IPS DF 6.9 (cell line): ENCODE data around the gene SCAF4.

Source experiments
- DNase-seq: peaks from one replicate; pipeline ENCODE4 v3.0.0-alpha.2; 2013; ENCODE audit warnings: low read depth, low spot score
- H3K27ac ChIP-seq: one replicate; pipeline ENCODE4 v1.5.1; 2013; ENCODE audit warnings: low read length, control low read depth
- H3K27me3 ChIP-seq: 2 replicates; pipeline ENCODE4 v1.6.1; 2013; ENCODE audit warnings: mild to moderate bottlenecking, low read length; ENCODE audit not compliant: control insufficient read depth, insufficient read depth
- H3K36me3 ChIP-seq: 2 replicates; pipeline ENCODE4 v1.6.1; 2013; ENCODE audit warnings: low read length; ENCODE audit not compliant: control insufficient read depth, insufficient read depth
- H3K4me1 ChIP-seq: 2 replicates; pipeline ENCODE4 v1.6.1; 2013; ENCODE audit warnings: low read length; ENCODE audit not compliant: control insufficient read depth, insufficient read depth
- H3K4me3 ChIP-seq: 2 replicates; pipeline ENCODE4 v1.5.1; 2013; ENCODE audit warnings: mild to moderate bottlenecking, low read length
- H3K9me3 ChIP-seq: 2 replicates; pipeline ENCODE4 v1.6.1; 2013; ENCODE audit warnings: low read length, inconsistent platforms; ENCODE audit not compliant: control insufficient read depth, insufficient read depth
- WGBS: extraction: QIAGEN DNeasy Blood & Tissue Kit; methylation state at CpG from one replicate; pipeline ENCODE4 v1.1.7; 2013; ENCODE audit warnings: mixed read lengths, missing lambda C conversion rate; ENCODE audit not compliant: insufficient read length, insufficient coverage; 5-methylcytosine and 5-hydroxymethylcytosine counted together

Gene SCAF4, protein sequence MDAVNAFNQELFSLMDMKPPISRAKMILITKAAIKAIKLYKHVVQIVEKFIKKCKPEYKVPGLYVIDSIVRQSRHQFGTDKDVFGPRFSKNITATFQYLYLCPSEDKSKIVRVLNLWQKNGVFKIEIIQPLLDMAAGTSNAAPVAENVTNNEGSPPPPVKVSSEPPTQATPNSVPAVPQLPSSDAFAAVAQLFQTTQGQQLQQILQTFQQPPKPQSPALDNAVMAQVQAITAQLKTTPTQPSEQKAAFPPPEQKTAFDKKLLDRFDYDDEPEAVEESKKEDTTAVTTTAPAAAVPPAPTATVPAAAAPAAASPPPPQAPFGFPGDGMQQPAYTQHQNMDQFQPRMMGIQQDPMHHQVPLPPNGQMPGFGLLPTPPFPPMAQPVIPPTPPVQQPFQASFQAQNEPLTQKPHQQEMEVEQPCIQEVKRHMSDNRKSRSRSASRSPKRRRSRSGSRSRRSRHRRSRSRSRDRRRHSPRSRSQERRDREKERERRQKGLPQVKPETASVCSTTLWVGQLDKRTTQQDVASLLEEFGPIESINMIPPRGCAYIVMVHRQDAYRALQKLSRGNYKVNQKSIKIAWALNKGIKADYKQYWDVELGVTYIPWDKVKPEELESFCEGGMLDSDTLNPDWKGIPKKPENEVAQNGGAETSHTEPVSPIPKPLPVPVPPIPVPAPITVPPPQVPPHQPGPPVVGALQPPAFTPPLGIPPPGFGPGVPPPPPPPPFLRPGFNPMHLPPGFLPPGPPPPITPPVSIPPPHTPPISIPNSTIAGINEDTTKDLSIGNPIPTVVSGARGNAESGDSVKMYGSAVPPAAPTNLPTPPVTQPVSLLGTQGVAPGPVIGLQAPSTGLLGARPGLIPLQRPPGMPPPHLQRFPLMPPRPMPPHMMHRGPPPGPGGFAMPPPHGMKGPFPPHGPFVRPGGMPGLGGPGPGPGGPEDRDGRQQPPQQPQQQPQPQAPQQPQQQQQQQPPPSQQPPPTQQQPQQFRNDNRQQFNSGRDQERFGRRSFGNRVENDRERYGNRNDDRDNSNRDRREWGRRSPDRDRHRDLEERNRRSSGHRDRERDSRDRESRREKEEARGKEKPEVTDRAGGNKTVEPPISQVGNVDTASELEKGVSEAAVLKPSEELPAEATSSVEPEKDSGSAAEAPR

DNA sequence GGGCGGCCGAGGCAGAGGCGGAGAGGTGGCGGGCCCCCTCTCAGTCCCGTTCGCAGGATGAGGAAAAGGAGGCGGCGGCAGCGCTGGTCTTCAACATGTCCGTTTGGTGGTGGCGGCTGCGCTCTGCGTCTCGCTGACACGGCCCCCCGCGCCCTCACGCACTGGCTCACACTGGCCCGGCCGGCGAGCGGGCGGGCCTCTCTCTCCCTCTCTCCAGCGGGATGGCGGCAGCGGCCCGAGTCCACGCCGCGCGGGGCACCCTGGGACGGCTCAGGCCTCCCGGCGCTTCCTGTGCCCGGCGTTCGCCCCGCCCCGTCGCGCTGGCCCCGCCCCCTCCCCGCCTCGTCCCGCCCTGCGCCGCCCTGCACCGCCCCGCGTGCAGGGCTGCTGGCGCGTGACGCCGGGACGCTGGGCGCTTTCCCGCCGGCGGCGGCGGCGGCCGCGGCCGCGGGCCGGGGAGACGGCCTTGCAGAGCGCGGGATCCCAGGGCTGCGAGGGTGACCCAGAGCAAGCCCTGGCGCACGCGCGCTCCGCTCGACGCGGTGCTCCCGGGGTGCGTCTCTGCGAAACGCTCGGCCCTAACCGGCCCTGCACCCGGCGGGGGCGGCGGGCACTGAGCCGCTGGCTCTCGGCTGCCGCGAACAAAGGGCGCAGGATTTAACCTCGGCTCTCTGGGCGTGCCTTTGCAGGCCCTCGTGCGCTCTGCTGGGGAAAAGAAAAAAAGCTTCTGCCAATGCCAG lies at the start of gene SCAF4:
SCAF4 (minus strand) TSS at position 262 of the 740 bp plus-strand sequence. CDS start 426 bp downstream, outside the sequence.
- no CpG with 5 or more reads among the region's 98 CpGs for WGBS
- H3K27ac ChIP-seq: no peak within 1 kb of the TSS
- DNase-seq: no peak
- no peaks in the 10 kb centered on the region for H3K9me3 ChIP-seq
- H3K36me3 ChIP-seq: no peaks in the 10 kb centered on the region
- H3K4me1 ChIP-seq: peaks cover 8% of the 10 kb centered on the region; the same call in 1 of the 2 replicates
- H3K27me3 ChIP-seq: no peaks in the 10 kb centered on the region
- peak within 1 kb of the TSS; percentile 96 for H3K4me3 ChIP-seq

DNA sequence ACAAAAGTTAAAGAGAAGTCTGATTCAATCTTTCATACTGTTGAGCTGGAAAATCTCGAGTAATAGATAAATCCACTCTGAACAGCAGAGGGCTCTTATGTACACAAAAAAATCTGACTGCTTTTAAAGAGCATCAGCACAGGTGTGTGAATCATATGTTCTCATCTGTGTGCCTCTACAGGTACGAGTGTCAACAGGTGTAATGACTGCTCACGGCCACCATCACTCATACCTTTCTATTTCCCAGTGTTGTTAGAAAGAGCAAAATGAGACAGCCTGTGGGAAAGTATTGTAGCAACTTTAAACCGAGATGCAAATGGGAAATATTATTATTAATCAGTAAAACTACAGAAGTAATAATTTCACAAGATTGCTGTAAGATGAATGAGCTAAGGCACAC lies 49.0 kb upstream of the SCAF4 start:
- no peak for DNase-seq
- no peaks in the 10 kb centered on the region for H3K4me1 ChIP-seq
- H3K27ac ChIP-seq: no peak overlapping the region
- no CpG with 5 or more reads among the region's 4 CpGs for WGBS
- no peaks in the 10 kb centered on the region for H3K36me3 ChIP-seq
- no peaks in the 10 kb centered on the region for H3K27me3 ChIP-seq
- H3K9me3 ChIP-seq: no peaks in the 10 kb centered on the region
- H3K4me3 ChIP-seq: no peak overlapping the region

DNA sequence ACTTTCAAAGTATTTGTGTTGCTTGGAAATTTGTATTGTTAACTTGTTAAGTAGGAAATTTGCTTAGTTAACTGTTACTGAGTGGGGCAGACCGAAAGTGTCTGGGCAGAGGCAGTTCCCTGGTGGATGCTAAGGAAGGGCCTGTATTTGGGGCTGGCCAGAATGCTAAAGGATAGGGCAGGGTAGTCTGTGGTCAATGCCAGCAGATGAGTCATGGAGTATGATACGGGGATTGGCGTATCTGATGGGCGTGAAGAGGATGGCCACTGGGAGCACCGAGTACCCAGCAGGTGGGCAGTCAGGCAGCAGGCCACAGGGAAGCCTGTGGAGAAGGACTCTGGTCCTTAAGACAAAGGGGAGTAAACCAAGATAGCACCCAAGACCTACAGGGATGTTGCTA lies 46.6 kb upstream of the SCAF4 start:
- WGBS: no CpG with 5 or more reads among the region's 5 CpGs
- Histone ChIP-seq H3K27ac (no peak overlapping the region), H3K4me1 (no peaks in the 10 kb centered on the region), H3K36me3 (no peaks in the 10 kb centered on the region), H3K27me3 (no peaks in the 10 kb centered on the region), H3K9me3 (no peaks in the 10 kb centered on the region), H3K4me3 (no peak overlapping the region)
- DNase-seq: no peak

DNA sequence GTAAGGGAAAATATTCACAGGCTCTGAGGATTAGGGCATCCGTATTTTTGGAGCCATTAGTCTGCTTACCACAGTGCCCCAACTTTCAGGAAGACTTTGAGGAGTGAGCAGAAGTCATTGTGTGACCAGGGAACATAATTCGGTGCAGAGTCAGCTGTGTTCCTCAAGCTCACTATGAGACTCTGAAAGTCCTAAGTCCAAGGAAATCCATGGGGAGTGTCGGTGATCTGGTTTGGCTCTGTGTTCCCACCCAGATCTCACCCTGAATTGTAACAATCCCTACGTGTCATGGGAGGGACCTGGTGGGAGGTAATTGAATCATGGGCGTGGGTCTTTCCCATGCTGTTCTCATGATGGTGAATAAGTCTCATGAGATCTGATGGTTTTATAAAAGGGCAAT lies 45.9 kb upstream of the SCAF4 start:
- no peaks in the 10 kb centered on the region for H3K9me3 ChIP-seq
- no peaks in the 10 kb centered on the region for H3K27me3 ChIP-seq
- H3K4me1 ChIP-seq: no peaks in the 10 kb centered on the region
- H3K4me3 ChIP-seq: no peak overlapping the region
- WGBS: no CpG with 5 or more reads among the region's 5 CpGs
- DNase-seq: no peak
- no peak overlapping the region for H3K27ac ChIP-seq
- no peaks in the 10 kb centered on the region for H3K36me3 ChIP-seq

DNA sequence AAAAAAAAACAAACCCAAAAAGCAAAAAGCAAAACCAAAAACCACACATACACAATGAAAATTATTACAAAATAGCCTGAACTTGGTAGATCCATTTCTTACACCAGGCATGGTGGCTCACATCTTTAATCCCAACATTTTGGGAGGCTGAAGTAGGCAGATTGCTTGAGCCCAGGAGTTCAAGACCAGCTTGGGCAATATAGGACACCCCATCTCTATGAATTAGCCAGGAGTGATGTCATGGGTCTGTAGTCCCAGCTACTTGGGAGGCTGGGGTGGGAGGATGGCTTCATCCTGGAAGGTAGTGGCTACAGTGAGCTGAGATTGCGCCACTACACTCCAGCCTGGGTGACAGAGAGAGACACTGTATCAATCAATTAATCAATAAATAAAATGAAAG lies 42.1 kb upstream of the SCAF4 start:
- Histone ChIP-seq H3K36me3 (no peaks in the 10 kb centered on the region), H3K4me1 (no peaks in the 10 kb centered on the region), H3K9me3 (no peaks in the 10 kb centered on the region), H3K4me3 (no peak overlapping the region), H3K27ac (no peak overlapping the region), H3K27me3 (no peaks in the 10 kb centered on the region)
- no CpG with 5 or more reads among the region's 1 CpG for WGBS
- no peak for DNase-seq

DNA sequence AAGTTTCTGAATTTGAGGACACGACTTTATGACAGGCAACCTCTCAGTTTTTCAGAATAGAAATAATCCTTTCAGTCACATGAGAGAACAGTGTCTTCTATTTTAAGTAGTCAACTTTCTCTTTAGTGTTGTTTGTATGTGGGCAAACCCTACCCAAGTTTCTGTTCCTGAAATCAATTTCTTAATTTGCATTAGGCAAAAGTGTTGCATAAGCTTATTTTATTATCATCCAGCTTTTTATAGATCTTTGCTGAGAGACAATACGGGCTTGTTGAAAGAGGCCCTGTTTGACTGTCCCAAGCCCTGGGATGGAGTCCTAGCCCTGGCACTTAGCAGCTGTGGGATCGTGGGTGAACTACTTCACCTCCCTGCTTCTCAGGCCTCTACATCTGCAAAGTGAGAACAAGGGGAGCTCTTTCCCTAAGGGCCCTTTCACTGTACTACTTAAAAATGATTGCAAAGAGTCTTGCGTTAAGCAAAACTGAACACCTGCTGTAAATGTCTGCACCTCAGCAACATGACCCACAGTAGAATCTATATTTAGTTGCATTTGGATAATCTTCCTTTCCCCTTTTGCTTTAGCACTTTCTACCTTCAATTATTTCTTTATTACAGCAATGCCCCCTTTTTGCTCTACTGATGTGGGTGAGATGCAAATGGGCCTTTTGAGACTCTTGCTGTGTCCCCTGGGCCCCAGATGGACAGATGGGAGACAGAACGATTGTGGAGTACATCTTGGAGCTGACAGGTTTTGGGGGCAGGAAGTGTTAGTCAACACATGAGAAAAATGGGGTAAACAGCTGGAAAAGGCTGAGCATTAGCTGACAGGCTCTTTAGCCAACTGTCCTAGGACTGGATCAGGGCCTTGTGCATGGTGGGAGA lies 41.0 kb upstream of the SCAF4 start:
- WGBS: no CpG with 5 or more reads among the region's 5 CpGs
- Histone ChIP-seq H3K27me3 (no peaks in the 10 kb centered on the region), H3K4me1 (no peaks in the 10 kb centered on the region), H3K27ac (no peak overlapping the region), H3K4me3 (no peak overlapping the region), H3K9me3 (no peaks in the 10 kb centered on the region), H3K36me3 (no peaks in the 10 kb centered on the region)
- no peak for DNase-seq

DNA sequence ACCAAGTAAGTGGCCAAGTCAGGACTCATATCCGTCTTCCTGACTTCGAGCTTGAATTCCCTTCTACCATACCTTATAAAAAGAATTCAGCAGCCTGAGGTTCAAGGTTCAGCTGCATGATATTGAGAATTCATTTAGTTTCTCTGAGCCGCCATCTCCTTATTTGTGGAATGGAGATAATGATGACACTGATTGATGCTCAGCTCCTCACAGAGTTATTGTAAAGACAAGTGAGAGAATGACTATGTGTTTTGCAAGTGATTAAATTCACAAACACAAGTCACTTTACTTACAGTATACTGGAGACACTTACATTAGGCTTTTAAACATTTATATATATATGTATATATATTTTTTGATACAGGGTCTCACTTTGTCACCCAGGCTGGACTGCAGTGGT lies 39.8 kb upstream of the SCAF4 start:
- Histone ChIP-seq H3K36me3 (no peaks in the 10 kb centered on the region), H3K4me3 (no peak overlapping the region), H3K4me1 (no peaks in the 10 kb centered on the region), H3K9me3 (no peaks in the 10 kb centered on the region), H3K27me3 (no peaks in the 10 kb centered on the region), H3K27ac (no peak overlapping the region)
- no peak for DNase-seq
- WGBS: no CpG with 5 or more reads among the region's 3 CpGs

DNA sequence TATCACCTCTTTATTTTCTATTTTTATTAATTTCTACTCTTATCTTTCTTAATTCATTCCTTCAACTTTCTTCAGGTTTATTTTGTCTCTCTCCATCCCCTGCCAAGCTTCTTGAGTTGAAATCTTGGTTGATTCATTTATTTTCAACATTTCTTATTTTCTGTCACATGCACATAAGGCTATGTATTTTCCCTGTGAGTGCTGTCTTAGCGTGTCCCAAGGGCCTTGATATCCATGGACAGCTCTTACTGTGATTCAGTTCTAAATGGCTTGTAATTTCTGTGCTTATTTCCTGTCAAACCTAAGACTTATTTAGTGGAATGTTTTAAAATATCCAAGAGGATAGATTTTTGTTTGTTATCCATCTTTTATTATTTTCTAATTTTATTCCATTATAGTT lies 36.8 kb upstream of the SCAF4 start:
- Histone ChIP-seq H3K36me3 (no peaks in the 10 kb centered on the region), H3K9me3 (no peaks in the 10 kb centered on the region), H3K27ac (no peak overlapping the region), H3K27me3 (no peaks in the 10 kb centered on the region), H3K4me1 (no peaks in the 10 kb centered on the region), H3K4me3 (no peak overlapping the region)
- WGBS: no CpG with 5 or more reads among the region's 1 CpG
- no peak for DNase-seq

DNA sequence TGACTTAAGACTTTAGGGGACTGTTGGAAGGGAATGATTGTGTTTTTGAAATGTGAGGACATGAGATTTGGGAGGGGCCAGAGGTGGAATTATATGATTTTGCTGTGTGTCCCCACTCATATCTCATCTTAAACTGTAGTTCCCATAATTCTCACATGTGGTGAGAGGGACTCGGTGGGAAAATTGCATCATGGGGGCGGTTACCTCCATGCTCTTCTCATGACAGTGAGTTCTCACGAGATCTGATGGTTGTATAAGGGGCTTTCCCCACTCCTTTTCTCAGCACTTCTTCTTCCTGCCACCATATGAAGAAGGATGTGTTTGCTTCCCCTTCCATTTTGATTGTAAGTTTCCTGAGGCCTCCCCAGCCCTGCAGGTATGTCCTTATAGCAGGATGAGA lies 35.0 kb upstream of the SCAF4 start:
- DNase-seq: no peak
- no peaks in the 10 kb centered on the region for H3K4me1 ChIP-seq
- H3K27ac ChIP-seq: no peak overlapping the region
- no peaks in the 10 kb centered on the region for H3K9me3 ChIP-seq
- no CpG with 5 or more reads among the region's 3 CpGs for WGBS
- H3K27me3 ChIP-seq: no peaks in the 10 kb centered on the region
- H3K36me3 ChIP-seq: no peaks in the 10 kb centered on the region
- H3K4me3 ChIP-seq: no peak overlapping the region
